HG02571 (cell line): ENCODE measurements around the gene CPA1.

Source experiments
- ATAC-seq: cut with Tn5 transposase; IDR thresholded peaks from one replicate; pipeline ENCODE4 v1.9.1; 2021; ENCODE audit warnings: mild to moderate bottlenecking, moderate library complexity; ENCODE audit not compliant: unreplicated experiment

The CPA1 gene

DNA sequence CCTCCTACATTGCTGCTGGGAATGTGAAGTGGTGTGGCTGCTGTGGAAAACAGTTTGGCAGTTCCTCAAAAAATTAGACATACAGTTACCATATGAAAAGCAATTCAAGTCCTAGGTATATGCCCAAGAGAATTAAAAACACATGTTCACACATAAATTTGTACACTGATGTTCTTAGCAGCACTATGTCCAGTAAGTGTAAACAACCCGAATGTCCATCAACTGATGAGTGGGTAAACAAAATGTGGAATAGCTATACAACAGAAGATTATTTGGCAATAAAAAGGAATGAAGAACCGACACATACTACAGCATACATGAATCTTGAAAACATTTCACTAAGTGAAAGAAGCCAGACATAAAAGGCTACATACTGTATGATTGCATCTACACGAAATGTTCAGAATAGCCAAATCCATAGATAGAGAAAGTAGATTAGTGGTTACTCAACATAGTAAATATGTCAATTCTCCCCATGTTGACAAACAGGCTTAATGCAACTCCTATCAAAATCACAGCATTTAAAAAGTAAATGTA, 43.3 kb downstream of the CPA1 start:
- ATAC-seq: no peak

DNA sequence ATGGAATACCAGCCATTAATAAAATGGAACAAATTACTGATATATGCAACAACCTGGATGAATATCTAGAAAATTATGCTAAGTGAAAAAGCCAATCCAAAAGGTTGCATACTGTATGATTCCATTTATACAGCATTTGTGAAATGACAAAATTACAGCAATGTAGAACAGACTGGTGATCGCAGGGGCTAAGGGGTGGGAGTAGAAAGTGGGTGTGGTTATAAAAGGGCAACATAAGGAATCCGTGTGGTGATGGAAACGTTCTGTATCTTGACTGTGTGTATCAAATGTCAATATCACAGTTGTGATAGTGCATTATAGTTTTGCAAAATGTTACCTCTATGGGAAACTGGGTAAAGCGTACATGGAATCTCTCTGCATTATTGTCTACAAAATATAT, 45.5 kb downstream of the CPA1 start:
- no peak for ATAC-seq

DNA sequence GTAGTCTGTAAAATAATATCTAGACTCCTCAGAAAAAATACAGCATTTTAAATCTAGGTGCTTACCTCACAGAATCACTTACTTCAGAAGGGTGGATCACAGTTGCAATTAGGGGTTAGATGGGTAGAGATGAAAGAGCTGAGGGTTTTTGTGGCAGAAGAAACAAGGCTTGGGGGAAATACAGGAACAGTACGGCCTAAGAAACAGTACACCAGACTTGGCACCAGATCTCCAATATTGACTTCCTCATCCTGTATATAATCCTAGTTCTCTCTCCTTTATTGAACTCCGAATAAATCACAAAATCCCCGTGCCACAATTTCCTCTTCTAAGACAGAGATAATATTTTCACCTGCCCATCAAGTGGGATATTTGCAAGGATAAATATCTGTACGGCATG, 46.3 kb downstream of the CPA1 start:
- ATAC-seq: no peak

DNA sequence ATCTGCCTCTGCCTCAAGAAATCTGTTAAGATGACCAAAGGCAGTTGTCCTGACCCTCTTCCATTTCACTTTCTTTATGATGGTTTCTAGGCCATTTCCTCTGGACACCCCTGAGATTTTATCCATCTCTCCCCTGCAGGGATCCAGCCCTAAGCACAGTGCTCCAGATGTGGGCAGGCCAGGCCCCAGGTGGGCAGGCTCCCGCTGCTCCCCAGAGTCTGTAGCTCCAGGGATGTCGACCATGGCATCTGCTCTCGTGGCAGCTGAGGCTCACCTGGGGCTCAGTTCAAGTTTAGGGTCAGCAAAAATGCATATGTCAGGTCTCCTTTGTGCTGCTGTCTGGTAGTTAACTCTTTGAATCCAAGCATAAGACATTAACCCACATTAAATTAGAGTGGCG, 48.7 kb downstream of the CPA1 start:
- no peak for ATAC-seq

DNA sequence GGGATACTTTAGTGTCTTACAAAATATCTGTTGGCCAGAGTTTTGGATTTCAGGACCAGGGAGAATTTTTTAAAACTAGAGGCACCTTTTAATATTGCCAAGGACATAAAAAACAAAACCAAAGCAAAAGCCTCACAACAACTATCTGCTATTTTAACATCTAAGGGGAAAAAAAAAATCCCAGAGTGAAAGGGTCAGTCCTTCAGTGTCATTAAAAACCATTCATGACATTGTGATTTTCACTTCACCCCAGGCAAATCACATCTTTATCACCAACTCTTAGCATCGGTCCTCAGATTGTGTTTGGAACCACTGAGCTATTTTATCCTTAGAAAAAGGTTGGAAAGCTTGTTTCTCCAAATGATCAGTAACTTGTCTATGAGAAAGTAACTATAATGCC, 49.8 kb downstream of the CPA1 start:
- ATAC-seq: no peak

DNA sequence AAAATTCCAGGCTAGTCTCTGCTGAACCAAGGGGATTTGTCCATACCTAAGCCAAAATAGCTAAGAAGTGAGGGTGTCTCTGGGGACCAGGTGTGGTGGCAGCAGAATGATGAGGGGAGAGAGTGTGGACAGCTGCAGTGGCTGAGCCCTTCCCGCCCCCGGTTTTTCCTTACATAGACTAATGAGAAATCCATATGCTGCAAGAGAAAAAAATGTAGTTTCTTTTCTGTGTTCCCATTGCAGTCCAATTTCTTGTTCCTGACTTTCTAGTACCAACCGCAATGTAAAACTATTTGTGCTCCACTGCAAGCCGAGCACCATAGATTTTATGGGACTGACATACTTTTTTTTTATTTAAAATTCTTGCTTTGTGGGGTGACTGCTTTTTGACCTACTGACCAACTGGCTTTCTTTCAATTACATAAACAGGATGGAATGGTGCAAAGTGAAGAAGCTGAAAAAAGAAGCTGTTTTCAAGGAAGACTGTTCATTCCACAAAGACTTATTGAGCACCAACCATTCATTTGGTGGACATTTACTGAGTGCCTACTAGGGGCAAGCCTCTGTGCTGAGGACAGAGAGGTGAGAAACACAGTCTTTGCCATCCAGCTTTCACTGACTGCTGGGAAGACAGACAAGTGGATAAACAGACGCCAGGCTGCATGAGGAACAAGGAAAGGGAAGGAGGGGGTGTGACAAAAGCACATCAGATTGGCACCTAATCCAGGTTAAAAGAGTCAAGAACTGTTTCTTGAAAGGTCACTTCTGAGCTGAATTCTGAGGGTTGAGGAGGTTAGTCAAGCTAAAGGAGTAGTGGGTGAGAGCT, 50.8 kb downstream of the CPA1 start:
- no peak for ATAC-seq

DNA sequence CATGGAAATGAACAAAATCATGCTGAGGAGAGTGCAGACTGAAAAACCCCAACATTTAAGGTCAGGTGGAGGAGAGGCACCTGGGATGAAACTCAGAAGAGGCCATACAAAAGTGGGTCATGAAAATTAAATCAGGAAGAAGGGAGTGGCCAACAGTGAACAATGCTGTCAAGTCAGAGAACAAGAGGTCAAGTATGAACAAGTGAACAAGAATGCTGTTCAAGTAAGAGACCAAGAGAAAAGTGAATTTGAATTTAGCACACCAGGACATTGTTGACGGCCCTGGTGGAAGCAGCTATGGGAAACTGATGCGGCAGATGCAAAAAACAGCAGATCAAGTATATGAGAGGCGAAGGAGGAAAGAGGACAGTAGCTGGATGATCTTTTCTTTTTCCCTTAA, 52.6 kb downstream of the CPA1 start:
- ATAC-seq: no peak

DNA sequence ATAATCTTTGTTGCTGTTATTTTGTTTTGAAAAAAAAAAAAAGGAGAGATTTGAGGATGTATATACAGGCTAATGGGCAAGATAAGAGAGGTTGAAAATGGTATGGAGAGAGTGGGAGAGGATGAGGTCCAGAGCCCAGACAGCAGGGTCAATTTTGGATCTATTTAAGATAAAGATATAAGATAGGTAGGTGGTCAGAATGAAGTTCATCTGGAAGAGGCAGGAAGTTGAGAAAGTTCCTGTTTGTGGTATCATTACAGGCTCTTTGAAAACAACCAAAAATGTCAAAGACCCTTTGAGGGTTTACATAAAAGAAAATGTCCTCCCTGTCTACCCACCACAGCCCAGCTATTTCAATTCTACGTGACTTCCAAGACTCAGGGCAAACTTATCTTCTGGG, 53.0 kb downstream of the CPA1 start:
- ATAC-seq: no peak

DNA sequence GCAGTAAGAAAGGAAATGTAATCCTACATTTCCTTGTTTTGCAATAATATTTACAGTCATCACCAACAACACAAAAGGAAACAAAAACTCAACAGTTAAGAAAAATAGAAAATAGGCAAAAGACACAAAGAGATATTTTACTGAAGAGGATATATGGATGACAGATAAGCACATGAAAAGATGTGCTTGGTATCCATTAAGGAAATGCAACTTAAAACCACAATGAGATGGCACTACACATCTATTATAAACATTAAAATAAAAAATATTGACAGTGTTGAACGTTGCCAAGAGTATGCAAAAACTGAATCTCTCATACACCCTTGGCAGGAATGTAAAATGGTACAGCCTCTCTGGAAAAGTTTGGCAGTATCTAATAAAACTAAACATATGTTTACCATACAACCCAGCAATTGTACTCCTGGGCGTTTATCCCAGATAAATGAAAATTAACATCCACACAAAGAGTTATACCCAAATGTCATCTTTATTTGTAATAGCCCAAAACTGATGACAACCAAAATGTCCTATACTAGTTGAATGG, 55.1 kb downstream of the CPA1 start:
- no peak for ATAC-seq

DNA sequence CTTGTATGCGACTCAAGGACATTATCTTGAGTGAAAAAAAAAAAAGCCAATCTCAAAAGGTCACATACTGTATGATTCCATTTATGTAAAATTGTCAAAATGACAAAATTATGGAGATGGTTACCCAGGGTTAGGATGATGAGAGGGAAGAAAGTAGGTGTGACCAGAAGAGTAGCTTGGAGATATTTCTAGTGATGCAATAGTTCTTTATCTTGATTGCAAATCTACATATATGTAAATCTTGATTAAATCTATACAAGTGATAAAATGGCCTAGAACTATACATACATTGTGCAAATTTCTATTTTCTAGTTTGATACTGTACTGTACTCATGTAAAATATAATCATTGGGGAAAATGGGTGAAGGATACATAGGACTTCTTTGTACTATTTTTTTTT, 56.0 kb downstream of the CPA1 start:
- ATAC-seq: no peak
